HUES48 (cell line): ENCODE results near the gene AFAP1L1.

ENCODE experiments used
- H3K27ac ChIP-seq: one replicate; pipeline ENCODE4 v1.7.0; 2013; ENCODE audit warnings: low read depth, low read length, inconsistent platforms
- H3K27me3 ChIP-seq: 2 replicates; pipeline ENCODE4 v1.6.1; 2013; ENCODE audit warnings: mild to moderate bottlenecking, low read length; ENCODE audit not compliant: control insufficient read depth, insufficient read depth
- H3K36me3 ChIP-seq: 2 replicates; pipeline ENCODE4 v1.6.1; 2013; ENCODE audit warnings: low read length; ENCODE audit not compliant: control insufficient read depth, insufficient read depth
- H3K4me1 ChIP-seq: 2 replicates; pipeline ENCODE4 v1.6.1; 2013; ENCODE audit warnings: mild to moderate bottlenecking, low read length; ENCODE audit not compliant: control insufficient read depth, insufficient read depth
- H3K4me3 ChIP-seq: 2 replicates; pipeline ENCODE4 v1.5.1; 2013; ENCODE audit warnings: mild to moderate bottlenecking, low read depth, low read length
- H3K9ac ChIP-seq: 2 replicates; pipeline ENCODE4 v1.6.1; 2013; ENCODE audit warnings: mild to moderate bottlenecking, low read depth, low read length, moderate library complexity
- H3K9me3 ChIP-seq: 2 replicates; pipeline ENCODE4 v1.6.1; 2013; ENCODE audit warnings: low read length; ENCODE audit not compliant: control insufficient read depth, insufficient read depth

The AFAP1L1 gene

GRCh38 chr5:149285153-149285552 lies 13.5 kb downstream of the AFAP1L1 start:
- no peaks in the 10 kb centered on the region for H3K27me3 ChIP-seq
- no peaks in the 10 kb centered on the region for H3K9me3 ChIP-seq
- H3K4me3 ChIP-seq = no peak overlapping the region
- no peak overlapping the region for H3K9ac ChIP-seq
- no peak overlapping the region for H3K27ac ChIP-seq
- H3K4me1 ChIP-seq = no peaks in the 10 kb centered on the region
- no peaks in the 10 kb centered on the region for H3K36me3 ChIP-seq

- Histone ChIP-seq H3K27ac (no peak overlapping the region), H3K4me3 (no peak overlapping the region), H3K9ac (no peak overlapping the region)
Observed at GRCh38 chr5:149288436-149288835, 16.8 kb downstream of the AFAP1L1 start.

GRCh38 chr5:149289301-149289700 lies 17.6 kb downstream of the AFAP1L1 start:
- Histone ChIP-seq H3K4me3 (no peak overlapping the region), H3K27me3 (no peaks in the 10 kb centered on the region), H3K4me1 (no peaks in the 10 kb centered on the region), H3K36me3 (no peaks in the 10 kb centered on the region), H3K27ac (no peak overlapping the region), H3K9me3 (no peaks in the 10 kb centered on the region), H3K9ac (no peak overlapping the region)

More at GRCh38 chr5:149288436-149288835, 16.8 kb downstream of the AFAP1L1 start:
- Histone ChIP-seq H3K36me3 (no peaks in the 10 kb centered on the region), H3K27me3 (no peaks in the 10 kb centered on the region), H3K9me3 (no peaks in the 10 kb centered on the region), H3K4me1 (no peaks in the 10 kb centered on the region)

GRCh38 chr5:149294872-149295829 lies 23.5 kb downstream of the AFAP1L1 start:
- H3K27me3 ChIP-seq = no peaks in the 10 kb centered on the region
- H3K27ac ChIP-seq = no peak overlapping the region
- no peak overlapping the region for H3K9ac ChIP-seq
- peaks cover 5% of the 10 kb centered on the region; the same call in 1 of the 2 replicates for H3K4me1 ChIP-seq
- no peaks in the 10 kb centered on the region for H3K9me3 ChIP-seq
- H3K4me3 ChIP-seq = no peak overlapping the region
- H3K36me3 ChIP-seq = no peaks in the 10 kb centered on the region

- Histone ChIP-seq H3K9me3 (no peaks in the 10 kb centered on the region), H3K36me3 (no peaks in the 10 kb centered on the region), H3K4me3 (no peak overlapping the region), H3K27ac (no peak overlapping the region), H3K27me3 (no peaks in the 10 kb centered on the region), H3K9ac (no peak overlapping the region), H3K4me1 (peaks cover 5% of the 10 kb centered on the region; the same call in 1 of the 2 replicates)
Observed at GRCh38 chr5:149297340-149298025, 25.8 kb downstream of the AFAP1L1 start.

GRCh38 chr5:149298163-149298562 lies 26.5 kb downstream of the AFAP1L1 start:
- Histone ChIP-seq H3K9me3 (no peaks in the 10 kb centered on the region), H3K27me3 (no peaks in the 10 kb centered on the region), H3K36me3 (no peaks in the 10 kb centered on the region), H3K4me1 (peaks cover 5% of the 10 kb centered on the region; the same call in 1 of the 2 replicates), H3K4me3 (no peak overlapping the region), H3K9ac (no peak overlapping the region), H3K27ac (no peak overlapping the region)

- Histone ChIP-seq H3K4me3 (no peak overlapping the region), H3K27ac (no peak overlapping the region), H3K36me3 (no peaks in the 10 kb centered on the region), H3K9me3 (no peaks in the 10 kb centered on the region), H3K9ac (no peak overlapping the region), H3K4me1 (peaks cover 5% of the 10 kb centered on the region; the same call in 1 of the 2 replicates), H3K27me3 (no peaks in the 10 kb centered on the region)
Observed at GRCh38 chr5:149298842-149299404, 27.3 kb downstream of the AFAP1L1 start.

- Histone ChIP-seq H3K4me3 (no peak overlapping the region), H3K9me3 (no peaks in the 10 kb centered on the region), H3K36me3 (no peaks in the 10 kb centered on the region), H3K4me1 (peaks cover 5% of the 10 kb centered on the region; the same call in 1 of the 2 replicates), H3K27ac (no peak overlapping the region), H3K9ac (no peak overlapping the region), H3K27me3 (no peaks in the 10 kb centered on the region)
Observed at GRCh38 chr5:149299451-149300054, 27.9 kb downstream of the AFAP1L1 start.

GRCh38 chr5:149300441-149300840 lies 28.8 kb downstream of the AFAP1L1 start:
- no peaks in the 10 kb centered on the region for H3K27me3 ChIP-seq
- no peak overlapping the region for H3K27ac ChIP-seq
- H3K9ac ChIP-seq = no peak overlapping the region
- H3K4me3 ChIP-seq = no peak overlapping the region
- no peaks in the 10 kb centered on the region for H3K9me3 ChIP-seq
- H3K4me1 ChIP-seq = no peaks in the 10 kb centered on the region
- no peaks in the 10 kb centered on the region for H3K36me3 ChIP-seq

- Histone ChIP-seq H3K9ac (no peak overlapping the region), H3K36me3 (no peaks in the 10 kb centered on the region), H3K4me3 (no peak overlapping the region), H3K27ac (no peak overlapping the region), H3K9me3 (no peaks in the 10 kb centered on the region), H3K27me3 (no peaks in the 10 kb centered on the region), H3K4me1 (no peaks in the 10 kb centered on the region)
Observed at GRCh38 chr5:149301049-149301743, 29.5 kb downstream of the AFAP1L1 start.
